GM12872 (cell line): ENCODE measurements around the gene COL11A2.

ENCODE experiments used
- CTCF ChIP-seq: IDR thresholded peaks from 3 replicates; pipeline ENCODE4 v1.5.1; 2011; ENCODE audit warnings: low read depth, mild to moderate bottlenecking, low read length, moderate library complexity; ENCODE audit not compliant: insufficient read depth

Gene COL11A2

GRCh38 chr6:33123181-33123580 lies 69.1 kb downstream of the COL11A2 start:
- no peak for TF ChIP-seq CTCF

- TF ChIP-seq CTCF, result no peak
Measured at GRCh38 chr6:33120001-33120400, 72.3 kb downstream of the COL11A2 start.

GRCh38 chr6:33118525-33119123 lies 73.6 kb downstream of the COL11A2 start:
- TF ChIP-seq CTCF, result peak; percentile 70

- no peak for TF ChIP-seq CTCF
Measured at GRCh38 chr6:33117811-33118277, 74.4 kb downstream of the COL11A2 start.

GRCh38 chr6:33116841-33117711 lies 75.2 kb downstream of the COL11A2 start:
- TF ChIP-seq CTCF, result no peak

GRCh38 chr6:33116417-33116816 lies 75.8 kb downstream of the COL11A2 start:
- TF ChIP-seq CTCF, result no peak

GRCh38 chr6:33114406-33114805 lies 77.9 kb downstream of the COL11A2 start:
- TF ChIP-seq CTCF, result no peak
